H1 (cell line): Measurements from ENCODE around the gene ANKS1B. TPM values are rescaled to one million over a fixed set of nuclear protein-coding genes. Genes with fewer than 3 reads are reported as not detected.

Source experiments
- CTCF ChIA-PET: fragments of 300-600 bp; sonication (Branson Sonifier 250); formaldehyde crosslinking; loops from one replicate; lab custom pipeline; 2021; ENCODE audit not compliant: partially characterized antibody; lab: Charles Lee
- POLR2A ChIA-PET: fragments of 300-600 bp; sonication (Branson Sonifier 250); formaldehyde crosslinking; loops from one replicate; lab custom pipeline; 2021; ENCODE audit warnings: inconsistent platforms; ENCODE audit not compliant: partially characterized antibody; lab: Charles Lee
- DNase-seq, 2 experiments: peaks; one replicate each; pipeline versions ENCODE4 v3.0.0 to v3.0.0-alpha.2; 2010 to 2022; ENCODE audit warnings: low spot score in 2 of 2, low read depth in 1 of 2, mixed read lengths in 1 of 2
- FAIRE-seq: peaks from 2 replicates; lab custom pipeline; 2011; peaks lifted over from hg19 to GRCh38; lab: Jason Lieb, UNC
- H2AFZ ChIP-seq: 2 replicates; pipeline ENCODE4 v1.8.1; 2012; ENCODE audit warnings: low read length, inconsistent platforms
- H2AK5ac ChIP-seq: 2 replicates; pipeline ENCODE4 v1.6.1; 2013; ENCODE audit warnings: low read depth, low read length
- H2BK120ac ChIP-seq: replicated peaks from 2 replicates; pipeline ENCODE3; 2013; ENCODE audit warnings: low read depth, low read length, inconsistent platforms
- H2BK12ac ChIP-seq: 2 replicates; pipeline ENCODE4 v1.6.1; 2013; ENCODE audit warnings: low read depth, low read length
- H2BK15ac ChIP-seq: 2 replicates; pipeline ENCODE4 v1.6.1; 2013; ENCODE audit warnings: low read length
- H2BK20ac ChIP-seq: 2 replicates; pipeline ENCODE4 v1.6.1; 2013; ENCODE audit warnings: low read length
- H2BK5ac ChIP-seq: 2 replicates; pipeline ENCODE4 v1.6.1; 2013; ENCODE audit warnings: low read depth, low read length
- H3K14ac ChIP-seq: 2 replicates; pipeline ENCODE4 v1.6.1; 2013; ENCODE audit warnings: inconsistent platforms; ENCODE audit not compliant: insufficient read length
- H3K18ac ChIP-seq: 2 replicates; pipeline ENCODE4 v1.6.1; 2013; ENCODE audit warnings: low read length; ENCODE audit errors: extremely low read depth
- H3K23ac ChIP-seq: 2 replicates; pipeline ENCODE4 v1.6.1; 2013; ENCODE audit warnings: inconsistent platforms; ENCODE audit not compliant: insufficient read length
- H3K23me2 ChIP-seq: 2 replicates; pipeline ENCODE4 v1.6.1; 2013; ENCODE audit warnings: low read depth, low read length
- H3K27ac ChIP-seq: 2 replicates; pipeline ENCODE4 v1.6.1; 2011; ENCODE audit warnings: low read depth, low read length, inconsistent platforms
- H3K27me3 ChIP-seq, 4 experiments: replicated peaks in 1 of 4; 1 replicate in 1 of 4; 2 replicates in 3 of 4; pipeline versions ENCODE4 v1.6.1 to v1.8.1; 2011 to 2013; ENCODE audit warnings: low read length in 3 of 4, mild to moderate bottlenecking in 3 of 4, inconsistent platforms in 2 of 4, mixed read lengths in 2 of 4, moderate library complexity in 1 of 4; ENCODE audit not compliant: control insufficient read depth in 3 of 4, insufficient read depth in 3 of 4; ENCODE audit errors: extremely low read depth in 1 of 4
- H3K36me3 ChIP-seq, 4 experiments: 2 replicates each; pipeline versions ENCODE4 v1.6.1 to v1.8.1; 2011 to 2013; ENCODE audit warnings: mild to moderate bottlenecking in 4 of 4, low read length in 3 of 4, moderate library complexity in 2 of 4, control low read depth in 1 of 4, inconsistent platforms in 1 of 4; ENCODE audit not compliant: insufficient read depth in 4 of 4, control insufficient read depth in 2 of 4
- H3K4ac ChIP-seq: replicated peaks from 2 replicates; pipeline ENCODE3; 2013; ENCODE audit warnings: low read length, low read depth, mixed read lengths, inconsistent platforms; ENCODE audit not compliant: insufficient read length
- H3K4me1 ChIP-seq, 4 experiments: replicated peaks in 1 of 4; 1 replicate in 1 of 4; 2 replicates in 3 of 4; pipeline versions ENCODE4 v1.6.1 to v1.8.1; 2011 to 2013; ENCODE audit warnings: low read length in 3 of 4, inconsistent platforms in 2 of 4, mixed read lengths in 1 of 4; ENCODE audit not compliant: insufficient read depth in 4 of 4, control insufficient read depth in 3 of 4
- H3K4me2 ChIP-seq, 2 experiments: 2 replicates each; pipeline versions ENCODE4 v1.6.1 to v1.8.1; 2011 to 2013; ENCODE audit warnings: low read depth in 2 of 2, low read length in 2 of 2, control low read depth in 1 of 2, inconsistent platforms in 1 of 2, mild to moderate bottlenecking in 1 of 2; ENCODE audit not compliant: insufficient read depth in 1 of 2
- H3K4me3 ChIP-seq, 4 experiments: fragments of 200-600, 300-600 bp in 1 of 4; sonication (generic), shearing (Covaris generic), sonication (Bioruptor Twin) in 1 of 4; 2 replicates each; pipeline versions ENCODE4 v1.5.1 to v1.8.1; 2011 to 2016; ENCODE audit warnings: low read length in 4 of 4, low read depth in 3 of 4, control low read depth in 2 of 4, inconsistent platforms in 2 of 4, mild to moderate bottlenecking in 2 of 4, mixed read lengths in 1 of 4, moderate library complexity in 1 of 4; ENCODE audit not compliant: insufficient read depth in 2 of 4; ENCODE audit errors: extremely low read depth in 1 of 4
- H3K56ac ChIP-seq: replicated peaks from 2 replicates; pipeline ENCODE3; 2013; ENCODE audit warnings: low read depth, mild to moderate bottlenecking, mixed read lengths, low read length, inconsistent platforms; ENCODE audit not compliant: insufficient read length
- H3K79me1 ChIP-seq: 2 replicates; pipeline ENCODE4 v1.6.1; 2013; ENCODE audit warnings: low read depth, low read length, control low read depth
- H3K79me2 ChIP-seq, 2 experiments: 2 replicates each; pipeline versions ENCODE4 v1.6.1 to v1.8.1; 2012 to 2013; ENCODE audit warnings: low read length in 2 of 2, mild to moderate bottlenecking in 2 of 2, inconsistent platforms in 1 of 2; ENCODE audit not compliant: insufficient read depth in 2 of 2, control insufficient read depth in 1 of 2
- H3K9ac ChIP-seq, 4 experiments: replicated peaks in 1 of 4; 1 replicate in 1 of 4; 2 replicates in 3 of 4; pipeline versions ENCODE4 v1.6.1 to v1.8.1; 2011 to 2013; ENCODE audit warnings: low read depth in 3 of 4, low read length in 3 of 4, control low read depth in 2 of 4, mild to moderate bottlenecking in 2 of 4, moderate library complexity in 2 of 4, inconsistent platforms in 1 of 4; ENCODE audit errors: extremely low read depth in 1 of 4
- H3K9me3 ChIP-seq, 2 experiments: 2 replicates each; pipeline versions ENCODE4 v1.6.1 to v1.8.1; 2012 to 2013; ENCODE audit warnings: mild to moderate bottlenecking in 2 of 2, moderate library complexity in 2 of 2, control low read depth in 1 of 2, inconsistent platforms in 1 of 2, low read depth in 1 of 2, low read length in 1 of 2, mixed read lengths in 1 of 2; ENCODE audit not compliant: insufficient read depth in 2 of 2
- H4K20me1 ChIP-seq, 2 experiments: replicated peaks in 1 of 2; 2 replicates each; pipeline versions ENCODE3 to v1.8.1; 2011 to 2013; ENCODE audit warnings: inconsistent platforms in 2 of 2, low read length in 2 of 2, mild to moderate bottlenecking in 1 of 2; ENCODE audit not compliant: insufficient read depth in 2 of 2, control insufficient read depth in 1 of 2
- H4K5ac ChIP-seq: 2 replicates; pipeline ENCODE4 v1.6.1; 2013; ENCODE audit warnings: low read length, low read depth, mixed read lengths, inconsistent platforms; ENCODE audit not compliant: insufficient read length
- H4K8ac ChIP-seq: 2 replicates; pipeline ENCODE4 v1.8.0; 2013; ENCODE audit warnings: mild to moderate bottlenecking, moderate library complexity, low read length, inconsistent platforms; ENCODE audit not compliant: insufficient read depth; ENCODE audit errors: extremely low read depth
- H4K91ac ChIP-seq: replicated peaks from 2 replicates; pipeline ENCODE3; 2013; ENCODE audit warnings: low read length, mixed read lengths, inconsistent platforms; ENCODE audit not compliant: insufficient read length
- CEBPB ChIP-seq: IDR thresholded peaks from 2 replicates; pipeline ENCODE4 v1.6.1; 2012; ENCODE audit warnings: low read depth, low read length
- SIX5 ChIP-seq: IDR thresholded peaks from 2 replicates; pipeline ENCODE4 v1.6.1; 2011; ENCODE audit warnings: mild to moderate bottlenecking, low read depth, low read length
- WGBS, 2 experiments: shearing (Covaris generic) in 1 of 2; methylation state at CpG; one replicate each; pipeline versions ENCODE4 v1.1.6 to v1.1.7; 2013 to 2015; ENCODE audit warnings: low lambda C conversion rate in 2 of 2, mixed read lengths in 2 of 2, inconsistent platforms in 1 of 2, low coverage in 1 of 2, missing lambda C conversion rate in 1 of 2; ENCODE audit not compliant: insufficient replicate concordance in 2 of 2, insufficient coverage in 1 of 2, insufficient read length in 1 of 2; ENCODE audit errors: extremely low coverage in 1 of 2, missing lambda C conversion rate in 1 of 2; 5-methylcytosine and 5-hydroxymethylcytosine counted together
- polyA plus RNA-seq, 7 experiments: library from polyadenylated mRNA; depleted of rRNA in 3 of 7; stranded (reverse) in 5 of 7; unstranded in 2 of 7; fragments of >200 nt in 5 of 7; fragments of 200-250 nt in 2 of 7; gene quantifications; 1 replicate in 5 of 7; 2 replicates in 1 of 7; 4 replicates in 1 of 7; pipeline versions ENCODE4 v1.2.1 to v1.2.3, GENCODE V29; 2011 to 2013; ENCODE audit warnings: missing spikeins in 2 of 7, mixed read lengths in 2 of 7
- total RNA-seq: library from RNA; stranded (reverse); fragmentation: NEBNext Ultra II Directional; extraction: Animal tissue kit (Norgen Biotek cat#: 25700); gene quantifications from 2 replicates; pipeline ENCODE4 v1.2.1, GENCODE V29; 2021

The ANKS1B gene
- total and polyA plus RNA-seq, 2 of the 8 experiments (the other 6 are each of a cell fraction or from before 2014, with no cell fraction given) = 2.7 to 6.1 TPM

GRCh38 chr12:99979471-99979870 is 5.3 kb downstream of the ANKS1B start:
- Histone ChIP-seq H2AK5ac (no peak overlapping the region), H4K8ac (no peak overlapping the region), H3K79me2 (no peaks in the 10 kb centered on the region; a peak in 1 of 4 replicates), H3K4me2 (no peak overlapping the region), H4K20me1 (no peaks in the 10 kb centered on the region), H3K4ac (no peak overlapping the region), H3K18ac (no peak overlapping the region), H2BK15ac (no peak overlapping the region), H3K27ac (no peak overlapping the region), H2BK20ac (no peak overlapping the region), H3K9me3 (no peaks in the 10 kb centered on the region), H2BK5ac (no peak overlapping the region), H4K91ac (no peak overlapping the region), H4K5ac (no peak overlapping the region), H3K4me1 (peaks cover 0 to 8% (median 5%) of the 10 kb centered on the region in 4 experiments; a peak in 2 of 7 replicates), H2AFZ (no peak overlapping the region), H3K23ac (no peak overlapping the region), H3K56ac (no peak overlapping the region), H3K4me3 (no peak overlapping the region), H3K14ac (no peak overlapping the region), H3K23me2 (peaks cover 3% of the 10 kb centered on the region; the same call in 1 of the 2 replicates), H3K27me3 (0 out of 7 replicates have a peak, but pooled peaks cover 0 to 2% (median 0%) of the 10 kb centered on the region in 4 experiments), H2BK120ac (no peak overlapping the region), H2BK12ac (no peak overlapping the region), H3K79me1 (no peaks in the 10 kb centered on the region), H3K36me3 (no peaks in the 10 kb centered on the region), H3K9ac (no peak overlapping the region)
- 87% methylated on average over 2 of the region's 2 CpGs; no CpG with 5 or more reads in 1 of the 2 experiments for WGBS, 2 experiments
- no peak for FAIRE-seq
- ChIA-PET CTCF (no interaction called here), POLR2A (no interaction called here)
- DNase-seq = no peak
- TF ChIP-seq SIX5 (no peak), CEBPB (no peak)
